Measurements from ENCODE around the gene RPL21. TPM values are rescaled to one million over a fixed set of nuclear protein-coding genes. Genes with fewer than 3 reads are reported as not detected.

RPL21 gene
- total and polyA plus RNA-seq, 2 donors (not counting 1 experiment from before 2014, with no cell fraction given): 1,937 to 2,245 TPM

- Mint-ChIP-seq H3K9me3 (ENCODE audit: insufficient read depth) (no peaks in the 10 kb centered on the region), H3K4me1 (no peaks in the 10 kb centered on the region), H3K27me3 (no peaks in the 10 kb centered on the region), H3K27ac (no peak overlapping the region), H3K4me3 (no peak overlapping the region)
- Histone ChIP-seq H3K79me2 (ENCODE audit: control insufficient read depth, insufficient read depth, low read length) (no peaks in the 10 kb centered on the region), H3K9me3 (ENCODE audit: control extremely low read depth in 1 of 3, control insufficient read depth in 2 of 3, insufficient read depth in 1 of 3, low read length in 2 of 3) (peaks cover 0 to 5% (median 0%) of the 10 kb centered on the region in 3 donors), H3K27ac (ENCODE audit: low read length in 2 of 2) (no peak overlapping the region), H4K20me1 (ENCODE audit: control insufficient read depth, insufficient read depth, low read length, poor library complexity, severe bottlenecking) (no peaks in the 10 kb centered on the region), H3K4me2 (replicated peaks; ENCODE audit: low read depth, low read length, poor library complexity, severe bottlenecking) (no peak overlapping the region), H2AFZ (ENCODE audit: insufficient read depth, low read depth, low read length, poor library complexity, severe bottlenecking) (no peak overlapping the region), H3K36me3 (replicated peaks in 1 of 2; ENCODE audit: control extremely low read depth in 1 of 2, control insufficient read depth in 1 of 2, extremely low read depth in 1 of 2, insufficient read depth in 2 of 2, low read length in 1 of 2) (no peaks in the 10 kb centered on the region), H3K4me3 (ENCODE audit: control extremely low read depth in 1 of 5, extremely low read depth in 1 of 5, insufficient read depth in 1 of 5, low read depth in 2 of 5, low read length in 4 of 5) (no peak overlapping the region), H3K27me3 (replicated peaks in 1 of 4; ENCODE audit: control extremely low read depth in 1 of 4, control insufficient read depth in 3 of 4, insufficient read depth in 4 of 4, low read length in 3 of 4) (peaks cover 0 to 5% (median 0%) of the 10 kb centered on the region in 4 experiments), H3K4me1 (ENCODE audit: control insufficient read depth in 2 of 2, insufficient read depth in 2 of 2, low read length in 2 of 2) (no peaks in the 10 kb centered on the region), H3K9ac (ENCODE audit: low read length) (no peak overlapping the region)
- intact Hi-C loops (cut with micrococcal nuclease): loop anchor here (5.0 kb wide), 1 partner anchor 214 kb away; no protein-coding TSS in a partner anchor
- POLR2A ChIA-PET: no interaction called here
- DNase-seq: no peak
- 100% methylated on average over 1 of the region's 1 CpG for whole genome bisulfite sequencing (ENCODE audit: insufficient coverage)
- ATAC-seq (ENCODE audit: low read depth): no peak
- CTCF ChIA-PET: interaction anchor here (0.6 kb wide), 1 partner anchor 16 kb away, joined by 3 read pairs; no protein-coding TSS in a partner anchor
- TF ChIP-seq EZH2 (IDR thresholded peaks at IDR 0.05; ENCODE audit: borderline replicate concordance, insufficient read depth, low read depth, low read length, poor library complexity, severe bottlenecking): no peak
- no peak for TF ChIP-seq CTCF (IDR thresholded peaks at IDR 0.05)
Observed at GRCh38 chr13:27201661-27202060, 49.7 kb upstream of the RPL21 start.

- Histone ChIP-seq H3K27me3 (replicated peaks in 1 of 4; ENCODE audit: control extremely low read depth in 1 of 4, control insufficient read depth in 3 of 4, insufficient read depth in 4 of 4, low read length in 3 of 4) (peaks cover 0 to 5% (median 0%) of the 10 kb centered on the region in 4 experiments), H3K4me2 (replicated peaks; ENCODE audit: low read depth, low read length, poor library complexity, severe bottlenecking) (no peak overlapping the region), H3K4me3 (ENCODE audit: control extremely low read depth in 1 of 5, extremely low read depth in 1 of 5, insufficient read depth in 1 of 5, low read depth in 2 of 5, low read length in 4 of 5) (no peak overlapping the region), H3K9me3 (ENCODE audit: control extremely low read depth in 1 of 3, control insufficient read depth in 2 of 3, insufficient read depth in 1 of 3, low read length in 2 of 3) (no peaks in the 10 kb centered on the region), H4K20me1 (ENCODE audit: control insufficient read depth, insufficient read depth, low read length, poor library complexity, severe bottlenecking) (no peaks in the 10 kb centered on the region), H3K36me3 (replicated peaks in 1 of 2; ENCODE audit: control extremely low read depth in 1 of 2, control insufficient read depth in 1 of 2, extremely low read depth in 1 of 2, insufficient read depth in 2 of 2, low read length in 1 of 2) (no peaks in the 10 kb centered on the region), H3K9ac (ENCODE audit: low read length) (no peak overlapping the region), H3K4me1 (ENCODE audit: control insufficient read depth in 2 of 2, insufficient read depth in 2 of 2, low read length in 2 of 2) (no peaks in the 10 kb centered on the region), H3K79me2 (ENCODE audit: control insufficient read depth, insufficient read depth, low read length) (no peaks in the 10 kb centered on the region), H2AFZ (ENCODE audit: insufficient read depth, low read depth, low read length, poor library complexity, severe bottlenecking) (no peak overlapping the region), H3K27ac (ENCODE audit: low read length in 2 of 2) (no peak overlapping the region)
- CTCF ChIA-PET: interaction anchor here (1.5 to 2.8 kb wide), 2 partner anchors 8 to 218 kb away, joined by 4 to 11 read pairs; no protein-coding TSS in a partner anchor
- Mint-ChIP-seq H3K9me3 (ENCODE audit: insufficient read depth) (no peaks in the 10 kb centered on the region), H3K27me3 (no peaks in the 10 kb centered on the region), H3K4me1 (no peaks in the 10 kb centered on the region), H3K4me3 (no peak overlapping the region), H3K27ac (no peak overlapping the region)
- ATAC-seq (ENCODE audit: low read depth) (no peak), DNase-seq (no peak)
- POLR2A ChIA-PET: no interaction called here
- intact Hi-C loops (cut with micrococcal nuclease): loop anchor here (5.0 kb wide), 1 partner anchor 216 kb away; no protein-coding TSS in a partner anchor
- TF ChIP-seq CTCF (IDR thresholded peaks at IDR 0.05): no peak
- no peak for TF ChIP-seq EZH2 (IDR thresholded peaks at IDR 0.05; ENCODE audit: borderline replicate concordance, insufficient read depth, low read depth, low read length, poor library complexity, severe bottlenecking)
- WGBS (ENCODE audit: insufficient coverage): 100% methylated on average over 1 of the region's 4 CpGs
Observed at GRCh38 chr13:27203186-27203585, 48.2 kb upstream of the RPL21 start.
